SH-SY5Y (cell line): ENCODE results near the gene WDFY4.

Experiments used
- GATA2 ChIP-seq: IDR thresholded peaks from 2 replicates; pipeline ENCODE4 v1.6.1; 2011; ENCODE audit warnings: mild to moderate bottlenecking, low read depth, low read length
- GATA3 ChIP-seq: IDR thresholded peaks from 2 replicates; pipeline ENCODE4 v1.6.1; 2011; ENCODE audit warnings: low read depth, mild to moderate bottlenecking, low read length, moderate library complexity

GRCh38 chr10:48710647-48711275, 26.1 kb downstream of the WDFY4 start:
- TF ChIP-seq GATA3 (no peak), GATA2 (no peak)
